ENCODE measurements around the gene CCNQ. TPM values are rescaled to one million over a fixed set of nuclear protein-coding genes. Genes with fewer than 3 reads are reported as not detected.

The CCNQ gene
- total RNA-seq, 3 donors from 2014 or later = 23.9 to 42.6 (median 39.7) TPM

GRCh38 chrX:153603131-153603656 is 4.3 kb upstream of the CCNQ start:
- TF ChIP-seq POLR2A (IDR thresholded peaks at IDR 0.05) (no peak), POLR2AphosphoS5 (IDR thresholded peaks at IDR 0.05) (no peak)
- TF ChIP-seq, protein P1, sequence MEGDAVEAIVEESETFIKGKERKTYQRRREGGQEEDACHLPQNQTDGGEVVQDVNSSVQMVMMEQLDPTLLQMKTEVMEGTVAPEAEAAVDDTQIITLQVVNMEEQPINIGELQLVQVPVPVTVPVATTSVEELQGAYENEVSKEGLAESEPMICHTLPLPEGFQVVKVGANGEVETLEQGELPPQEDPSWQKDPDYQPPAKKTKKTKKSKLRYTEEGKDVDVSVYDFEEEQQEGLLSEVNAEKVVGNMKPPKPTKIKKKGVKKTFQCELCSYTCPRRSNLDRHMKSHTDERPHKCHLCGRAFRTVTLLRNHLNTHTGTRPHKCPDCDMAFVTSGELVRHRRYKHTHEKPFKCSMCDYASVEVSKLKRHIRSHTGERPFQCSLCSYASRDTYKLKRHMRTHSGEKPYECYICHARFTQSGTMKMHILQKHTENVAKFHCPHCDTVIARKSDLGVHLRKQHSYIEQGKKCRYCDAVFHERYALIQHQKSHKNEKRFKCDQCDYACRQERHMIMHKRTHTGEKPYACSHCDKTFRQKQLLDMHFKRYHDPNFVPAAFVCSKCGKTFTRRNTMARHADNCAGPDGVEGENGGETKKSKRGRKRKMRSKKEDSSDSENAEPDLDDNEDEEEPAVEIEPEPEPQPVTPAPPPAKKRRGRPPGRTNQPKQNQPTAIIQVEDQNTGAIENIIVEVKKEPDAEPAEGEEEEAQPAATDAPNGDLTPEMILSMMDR (IDR thresholded peaks at IDR 0.05) = no peak
- intact Hi-C loops (cut with DNase I; ENCODE audit: low total_unique reads) = no loop called here
- Histone ChIP-seq H3K4me1 (no peaks in the 10 kb centered on the region), H3K9me3 (peaks cover 0 to 5% of the 10 kb centered on the region in 2 donors), H3K4me3 (no peak overlapping the region), H3K27me3 (peaks cover 0 to 46% of the 10 kb centered on the region in 2 donors), H3K27ac (no peak overlapping the region), H3K36me3 (no peaks in the 10 kb centered on the region)
- no peak for DNase-seq (ENCODE audit: low spot score in 2 of 2)

GRCh38 chrX:153602601-153603000 is 3.7 kb upstream of the CCNQ start:
- DNase-seq (ENCODE audit: low spot score in 2 of 2) = no peak
- peaks cover 0 to 44% of the 10 kb centered on the region in 2 donors for H3K27me3 ChIP-seq
- H3K36me3 ChIP-seq = no peaks in the 10 kb centered on the region
- H3K4me3 ChIP-seq = no peak overlapping the region
- H3K4me1 ChIP-seq = no peaks in the 10 kb centered on the region
- H3K9me3 ChIP-seq = peaks cover 0 to 5% of the 10 kb centered on the region in 2 donors
- intact Hi-C loops (cut with DNase I; ENCODE audit: low total_unique reads) = no loop called here
- H3K27ac ChIP-seq = no peak overlapping the region
- TF ChIP-seq, protein P1 (IDR thresholded peaks at IDR 0.05) = no peak
- TF ChIP-seq POLR2A (IDR thresholded peaks at IDR 0.05) (no peak), POLR2AphosphoS5 (IDR thresholded peaks at IDR 0.05) (no peak)

- peaks cover 0 to 47% of the 10 kb centered on the region in 2 donors for H3K27me3 ChIP-seq
- H3K36me3 ChIP-seq = no peaks in the 10 kb centered on the region
- peaks cover 0 to 5% of the 10 kb centered on the region in 2 donors for H3K9me3 ChIP-seq
- H3K4me1 ChIP-seq = no peaks in the 10 kb centered on the region
- TF ChIP-seq POLR2AphosphoS5 (IDR thresholded peaks at IDR 0.05) = no peak
- TF ChIP-seq, protein P1 (IDR thresholded peaks at IDR 0.05) = no peak
- TF ChIP-seq POLR2A (IDR thresholded peaks at IDR 0.05) = no peak
- H3K27ac ChIP-seq = no peak overlapping the region
- H3K4me3 ChIP-seq = no peak overlapping the region
- DNase-seq (ENCODE audit: low spot score in 2 of 2) = no peak
- intact Hi-C loops (cut with DNase I; ENCODE audit: low total_unique reads) = no loop called here
These were observed 2.7 kb upstream of the CCNQ start for GRCh38 chrX:153601511-153602110.

DNA sequence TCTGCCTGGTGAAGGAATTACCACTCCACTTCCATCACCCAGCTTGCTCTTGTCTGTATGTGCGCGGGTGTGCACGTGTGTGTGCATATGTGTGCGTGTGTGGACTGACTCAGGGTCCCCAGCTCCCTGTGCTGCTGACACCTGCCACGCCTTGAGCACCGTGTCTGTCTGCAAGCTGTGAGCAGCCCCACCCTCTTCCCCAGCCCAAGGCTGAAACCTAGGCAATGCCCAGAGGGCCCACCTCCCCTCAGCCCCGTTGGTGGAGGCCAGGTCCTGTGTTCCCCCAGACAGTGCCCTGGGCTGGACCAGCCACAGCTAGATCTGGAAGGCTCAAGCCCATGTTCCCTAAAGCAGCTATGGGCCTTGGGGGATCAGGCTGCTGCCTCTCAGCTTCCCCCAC is 2.0 kb upstream of the CCNQ start:
- intact Hi-C loops (cut with DNase I; ENCODE audit: low total_unique reads) = no loop called here
- H3K27ac ChIP-seq = no peak overlapping the region
- H3K4me3 ChIP-seq = no peak overlapping the region
- no peak for DNase-seq (ENCODE audit: low spot score in 2 of 2)
- TF ChIP-seq POLR2A (IDR thresholded peaks at IDR 0.05) = no peak
- TF ChIP-seq, protein P1 (IDR thresholded peaks at IDR 0.05) = no peak
- no peak for TF ChIP-seq POLR2AphosphoS5 (IDR thresholded peaks at IDR 0.05)
- H3K27me3 ChIP-seq = peaks cover 0 to 49% of the 10 kb centered on the region in 2 donors
- no peaks in the 10 kb centered on the region for H3K4me1 ChIP-seq
- peaks cover 0 to 5% of the 10 kb centered on the region in 2 donors for H3K9me3 ChIP-seq
- no peaks in the 10 kb centered on the region for H3K36me3 ChIP-seq

GRCh38 chrX:153600032-153600373 is 1.1 kb upstream of the CCNQ start:
- H3K27me3 ChIP-seq = peaks cover 0 to 49% of the 10 kb centered on the region in 2 donors
- H3K4me3 ChIP-seq = peak overlapping the region; percentile 59 to 86 (median 64)
- intact Hi-C loops (cut with DNase I; ENCODE audit: low total_unique reads) = no loop called here
- H3K36me3 ChIP-seq = no peaks in the 10 kb centered on the region
- DNase-seq (ENCODE audit: low spot score in 2 of 2) = no peak
- no peak for TF ChIP-seq POLR2AphosphoS5 (IDR thresholded peaks at IDR 0.05)
- no peak for TF ChIP-seq POLR2A (IDR thresholded peaks at IDR 0.05)
- TF ChIP-seq, protein P1 (IDR thresholded peaks at IDR 0.05) = no peak
- no peak overlapping the region for H3K27ac ChIP-seq
- H3K4me1 ChIP-seq = no peaks in the 10 kb centered on the region
- H3K9me3 ChIP-seq = peaks cover 0 to 5% of the 10 kb centered on the region in 2 donors
